Coronary artery (tissue), 2 donors: ENCODE results near the gene CST8.

Experiments
- DNase-seq: peaks from one replicate; pipeline ENCODE4 v3.0.0-alpha.2; 2017; ENCODE audit warnings: low spot score
- H3K27ac ChIP-seq, 2 donors: fragments of 200-600 bp; sonication (generic); one replicate each; pipeline ENCODE4 v1.5.1; 2016 to 2019
- H3K4me3 ChIP-seq: fragments of 200-600 bp; sonication (generic); 2 replicates; pipeline ENCODE4 v1.5.1; 2016; ENCODE audit warnings: mild to moderate bottlenecking, moderate library complexity
- TF ChIP-seq, protein P1 (sequence below): fragments of 200-600 bp; sonication (generic); IDR thresholded peaks from one replicate; pipeline ENCODE4 v1.5.1; 2019; ENCODE audit warnings: antibody characterized with exemption

CST8 gene

DNA sequence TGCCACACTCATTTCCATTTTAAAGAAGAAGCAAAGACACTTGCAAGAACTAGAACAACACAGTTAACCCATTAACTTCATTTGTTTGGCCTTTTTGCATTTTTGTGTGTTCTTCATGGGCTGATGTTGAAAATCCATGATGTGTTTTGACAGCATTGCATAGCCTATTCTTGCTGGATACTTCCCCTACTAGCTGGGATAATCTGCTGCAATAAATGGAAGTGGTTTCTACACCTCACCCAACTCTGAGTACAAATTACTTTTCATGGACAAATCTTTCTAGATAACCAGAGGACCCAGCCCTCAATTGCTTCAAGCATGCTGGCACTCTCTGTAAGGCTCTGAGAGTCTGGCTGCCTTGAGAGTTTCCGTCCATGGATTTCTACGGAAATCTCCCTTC lies 50.9 kb downstream of the CST8 start:
- Histone ChIP-seq H3K27ac (no peak overlapping the region), H3K4me3 (no peak overlapping the region)
- no peak for DNase-seq
- TF ChIP-seq, protein P1, sequence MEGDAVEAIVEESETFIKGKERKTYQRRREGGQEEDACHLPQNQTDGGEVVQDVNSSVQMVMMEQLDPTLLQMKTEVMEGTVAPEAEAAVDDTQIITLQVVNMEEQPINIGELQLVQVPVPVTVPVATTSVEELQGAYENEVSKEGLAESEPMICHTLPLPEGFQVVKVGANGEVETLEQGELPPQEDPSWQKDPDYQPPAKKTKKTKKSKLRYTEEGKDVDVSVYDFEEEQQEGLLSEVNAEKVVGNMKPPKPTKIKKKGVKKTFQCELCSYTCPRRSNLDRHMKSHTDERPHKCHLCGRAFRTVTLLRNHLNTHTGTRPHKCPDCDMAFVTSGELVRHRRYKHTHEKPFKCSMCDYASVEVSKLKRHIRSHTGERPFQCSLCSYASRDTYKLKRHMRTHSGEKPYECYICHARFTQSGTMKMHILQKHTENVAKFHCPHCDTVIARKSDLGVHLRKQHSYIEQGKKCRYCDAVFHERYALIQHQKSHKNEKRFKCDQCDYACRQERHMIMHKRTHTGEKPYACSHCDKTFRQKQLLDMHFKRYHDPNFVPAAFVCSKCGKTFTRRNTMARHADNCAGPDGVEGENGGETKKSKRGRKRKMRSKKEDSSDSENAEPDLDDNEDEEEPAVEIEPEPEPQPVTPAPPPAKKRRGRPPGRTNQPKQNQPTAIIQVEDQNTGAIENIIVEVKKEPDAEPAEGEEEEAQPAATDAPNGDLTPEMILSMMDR = no peak

DNA sequence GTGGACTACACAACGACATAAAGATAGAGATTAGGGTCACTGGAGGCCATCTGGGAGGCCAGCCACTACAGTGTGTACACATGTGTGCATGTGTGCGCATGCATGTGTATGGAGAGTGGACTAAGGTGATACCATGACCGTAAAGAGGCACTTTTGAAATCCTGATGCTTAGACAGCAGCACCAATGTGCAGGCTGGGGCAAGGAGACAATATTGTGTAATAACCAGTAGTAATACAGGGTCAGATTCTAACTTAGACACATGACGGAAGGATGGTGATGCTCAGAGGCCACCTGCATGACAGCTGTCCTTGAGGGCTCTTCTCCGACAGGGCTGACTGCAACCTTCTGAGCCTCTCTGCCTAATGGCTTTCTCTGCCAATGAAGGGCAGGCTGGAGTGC lies 51.9 kb downstream of the CST8 start:
- TF ChIP-seq, protein P1 = no peak
- Histone ChIP-seq H3K4me3 (no peak overlapping the region), H3K27ac (no peak overlapping the region)
- no peak for DNase-seq

DNA sequence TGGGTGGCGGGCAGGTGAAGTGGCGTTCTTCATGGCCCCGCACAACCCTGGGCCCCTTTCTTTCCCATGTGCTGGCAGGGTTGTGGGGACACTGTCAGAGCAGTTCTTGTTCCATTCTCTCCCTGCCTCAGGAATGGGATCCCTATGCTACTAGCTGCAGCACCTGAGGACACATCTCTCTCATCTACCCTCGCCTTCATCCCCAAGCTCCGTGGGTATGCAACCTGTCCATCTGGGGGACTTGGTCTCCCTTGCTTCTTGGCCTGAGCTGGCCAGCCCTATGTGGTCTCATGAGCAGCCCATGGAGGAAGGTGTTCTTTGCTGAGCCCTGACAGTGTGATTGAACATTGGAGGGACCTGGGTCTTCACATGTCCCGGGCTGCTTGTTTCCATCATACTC lies 53.2 kb downstream of the CST8 start:
- no peak for DNase-seq
- no peak overlapping the region for H3K4me3 ChIP-seq
- H3K27ac ChIP-seq = no peak overlapping the region
- TF ChIP-seq, protein P1 = no peak
